Neural cell (in vitro differentiated cells): Measurements from ENCODE around the gene CNIH1.
"Not testable (repeated sequence)": the region's sequence is repeated elsewhere in the genome, so short reads cannot be mapped to it uniquely, and the experiment has no call there.

ENCODE experiments used
- CTCF ChIP-seq: fragments of 450-650 bp; IDR thresholded peaks from 2 replicates; pipeline ENCODE4 v1.5.1; 2014; ENCODE audit warnings: antibody characterized with exemption, mild to moderate bottlenecking, moderate library complexity; ENCODE audit not compliant: poor library complexity, severe bottlenecking
- EZH2 ChIP-seq: fragments of 200-600, 300-800 bp; shearing (Covaris generic), sonication (generic); IDR thresholded peaks from 2 replicates; pipeline ENCODE4 v1.6.1; 2014; ENCODE audit warnings: antibody characterized with exemption, low read length, borderline replicate concordance, mild to moderate bottlenecking; ENCODE audit not compliant: insufficient read depth, poor library complexity, severe bottlenecking
- POLR2AphosphoS5 ChIP-seq: IDR thresholded peaks from 2 replicates; pipeline ENCODE4 v1.6.1; 2012
- SMC3 ChIP-seq: fragments of 450-650 bp; conservative IDR thresholded peaks from 2 replicates; pipeline ENCODE4 v1.6.1; 2014; ENCODE audit warnings: antibody characterized with exemption, mild to moderate bottlenecking, moderate library complexity; ENCODE audit not compliant: poor library complexity

GRCh38 chr14:54380558-54380957, 60.6 kb downstream of the CNIH1 start:
- TF ChIP-seq CTCF, SMC3, POLR2AphosphoS5, EZH2: not testable (repeated sequence)
